Suppressor macrophage treated with lipopolysaccharide for 1 hour (primary cell): Measurements from ENCODE around the gene HLTF.

Experiments used
- DNase-seq, 3 donors: peaks; one replicate each; pipeline ENCODE4 v3.0.0-alpha.2; 2020 to 2022

HLTF gene

DNA sequence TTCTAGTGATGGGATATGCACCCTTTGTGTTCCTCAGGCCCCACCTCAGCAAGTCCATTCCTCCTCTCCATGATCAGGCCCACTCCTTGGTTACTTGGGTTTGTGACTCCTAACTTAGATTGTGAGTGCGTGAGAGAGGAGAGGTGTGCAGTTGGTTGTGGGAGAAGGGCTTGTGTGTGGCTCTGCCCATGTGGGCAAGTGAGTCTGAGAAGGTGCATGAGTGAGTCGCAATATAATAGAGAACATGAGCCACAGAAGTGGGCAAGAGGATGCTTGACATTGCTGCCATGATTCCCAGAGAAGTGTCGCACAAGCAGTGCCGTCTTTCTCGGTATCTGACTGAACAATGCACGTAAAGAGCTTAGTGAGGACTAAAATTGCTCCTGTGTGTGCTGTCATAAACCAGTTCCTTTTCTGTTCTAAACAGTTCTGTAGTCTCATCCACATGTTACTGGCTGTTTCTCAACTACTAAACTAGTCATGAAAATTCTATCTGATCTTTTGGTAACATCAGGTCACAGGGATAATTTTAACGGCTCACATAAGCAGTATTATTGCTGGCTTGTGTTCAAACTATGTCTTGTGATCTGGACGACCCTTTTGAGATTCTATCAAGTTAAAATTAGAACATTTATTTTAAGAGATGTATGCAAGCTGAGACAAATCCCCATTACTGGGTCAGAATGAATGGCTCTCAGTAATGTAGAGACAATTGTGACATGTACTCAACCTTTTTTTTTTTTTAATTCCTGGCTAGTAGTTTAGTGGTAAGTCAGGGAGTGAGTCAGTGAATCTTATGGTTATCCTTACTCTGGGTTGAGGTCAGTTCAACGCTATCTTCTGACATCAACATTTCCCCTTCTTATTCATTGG is 69.4 kb downstream of the HLTF start:
- peak in 1 of 3 donors; percentile 28 for DNase-seq

DNA sequence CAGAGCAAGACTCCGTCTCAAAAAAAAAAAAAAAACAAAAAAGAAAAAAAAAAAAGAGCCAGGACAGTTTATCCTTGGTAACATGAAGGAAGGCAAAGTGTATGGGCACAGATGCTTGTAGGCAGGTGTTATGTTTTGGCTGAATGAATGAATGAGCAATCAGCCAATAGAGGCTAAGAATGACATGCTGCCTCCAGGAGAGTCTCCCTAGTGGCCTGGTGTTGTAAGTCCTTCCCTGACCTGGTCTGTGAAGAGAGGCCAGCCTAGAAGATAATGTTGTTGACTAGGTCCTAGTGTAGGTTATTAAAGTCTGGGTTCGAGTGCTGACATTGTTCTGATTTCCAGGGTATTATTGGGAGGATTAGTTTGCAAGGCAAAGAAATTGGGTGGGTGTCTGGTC is 70.1 kb downstream of the HLTF start:
- no peak for DNase-seq

DNA sequence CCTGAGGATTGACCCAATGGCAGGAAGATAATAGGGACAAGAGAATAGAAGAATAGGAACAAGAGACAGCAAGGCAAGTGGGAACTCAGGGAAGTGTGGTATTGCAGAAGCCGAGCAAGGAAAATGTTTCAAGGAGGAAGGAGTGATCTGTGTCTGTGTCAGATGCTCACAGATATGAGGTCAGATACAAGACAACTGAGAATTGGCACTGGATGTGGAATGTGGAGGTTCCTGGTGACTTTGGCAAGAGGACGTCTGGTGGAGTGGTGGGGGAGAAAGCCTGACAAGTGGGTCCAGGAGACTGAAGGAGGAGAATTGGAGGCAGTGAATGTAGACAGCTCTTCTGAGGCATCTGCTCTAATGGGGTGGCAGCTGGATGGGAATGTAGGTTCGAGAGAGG is 70.9 kb downstream of the HLTF start:
- DNase-seq = peak in 2 of 3 donors; percentile 5 to 8

DNA sequence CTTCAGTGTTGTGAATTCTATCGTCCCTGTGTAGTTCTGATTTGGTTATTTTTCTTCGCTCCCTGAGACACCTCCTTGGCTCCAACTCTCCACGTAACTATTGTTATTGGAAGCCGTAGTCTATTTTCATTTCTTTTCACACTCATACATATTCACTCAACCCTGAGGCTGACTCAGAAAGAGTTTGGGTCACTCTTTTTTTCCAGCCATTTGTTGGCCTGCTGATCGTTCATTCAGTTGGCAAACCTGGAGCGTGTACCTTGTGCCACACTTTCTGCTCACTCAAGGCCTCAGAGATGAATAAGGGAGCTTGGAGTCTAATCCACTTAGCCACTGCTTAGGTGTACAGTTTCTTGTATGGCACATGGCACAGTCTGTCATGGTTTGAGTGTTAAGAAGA is 72.6 kb downstream of the HLTF start:
- DNase-seq = no peak

DNA sequence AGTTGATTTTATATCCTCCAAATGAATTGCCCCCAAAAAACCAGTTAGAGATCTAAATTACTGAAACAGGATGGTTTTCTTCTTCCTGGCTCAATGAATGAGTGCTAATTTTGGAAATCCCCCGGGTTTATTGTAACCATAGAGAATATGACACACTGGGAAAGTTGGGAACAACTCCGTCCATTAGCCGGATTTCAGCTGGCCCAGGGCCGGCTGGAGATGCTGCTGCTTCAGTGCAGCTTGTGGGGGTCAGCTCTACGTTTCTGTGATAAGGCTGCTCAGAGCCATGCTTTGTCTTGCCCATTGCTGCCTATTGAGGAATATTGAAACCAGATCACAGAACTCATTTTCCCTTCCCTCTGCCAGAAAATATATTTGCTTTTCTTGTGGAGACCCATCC is 74.7 kb downstream of the HLTF start:
- no peak for DNase-seq

DNA sequence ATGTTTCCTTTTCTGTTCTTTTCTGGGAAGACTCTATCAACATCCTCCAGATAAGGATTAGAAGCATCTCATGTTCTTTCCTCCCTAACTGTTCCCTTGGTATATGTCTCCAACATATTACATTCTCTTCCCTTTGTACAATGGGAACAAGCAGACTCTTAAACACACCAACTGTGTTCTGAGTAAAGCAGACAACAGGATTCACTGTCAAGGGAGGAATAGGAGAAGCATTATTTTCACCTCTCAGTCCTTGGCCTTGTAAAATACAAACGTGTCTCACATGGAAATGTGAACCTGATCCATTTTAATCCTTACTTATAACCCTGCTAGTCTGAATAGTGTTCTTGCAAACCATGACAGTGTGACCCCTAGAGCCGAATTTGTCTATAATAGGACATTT is 75.4 kb downstream of the HLTF start:
- no peak for DNase-seq

DNA sequence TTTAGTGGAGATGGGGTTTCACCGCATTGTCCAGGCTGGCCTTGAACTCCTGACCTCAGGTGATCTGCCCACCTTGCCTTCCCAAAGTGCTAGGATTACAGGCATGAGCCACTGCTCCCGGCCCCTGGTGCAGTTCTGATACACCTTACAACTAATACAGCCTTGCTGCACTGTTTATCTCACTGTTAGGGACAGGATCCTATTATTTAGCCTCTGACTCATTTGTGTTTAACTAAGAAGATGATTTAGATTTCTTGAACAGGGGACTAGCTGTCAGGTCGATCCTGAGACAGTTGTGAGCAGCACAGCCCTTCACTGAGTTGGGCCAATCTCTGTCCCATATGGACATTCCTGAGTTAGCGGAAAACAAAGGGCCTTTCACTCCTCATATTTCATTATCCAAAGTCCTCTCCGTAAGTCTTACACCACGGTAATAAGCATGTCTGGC is 75.8 kb downstream of the HLTF start:
- no peak for DNase-seq

DNA sequence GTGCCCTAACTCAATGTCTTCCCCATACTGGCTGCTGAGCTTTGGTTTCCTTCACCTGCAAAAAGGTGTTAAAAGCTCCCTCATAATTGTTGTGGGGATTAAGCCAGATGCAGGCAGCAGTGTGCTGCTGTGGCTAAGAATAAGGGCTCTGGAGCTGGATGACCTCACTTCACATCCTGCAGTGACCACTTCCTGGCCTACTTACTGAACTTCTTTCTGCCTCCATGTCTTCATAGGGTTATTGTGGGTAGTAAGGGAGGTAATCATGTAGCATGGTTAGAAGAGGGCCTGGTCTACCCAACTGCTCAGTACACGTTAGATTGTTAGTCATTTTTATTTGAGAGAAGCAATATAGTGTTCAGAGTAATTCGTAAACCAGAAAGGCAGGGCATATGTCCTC is 76.6 kb downstream of the HLTF start:
- DNase-seq = no peak

DNA sequence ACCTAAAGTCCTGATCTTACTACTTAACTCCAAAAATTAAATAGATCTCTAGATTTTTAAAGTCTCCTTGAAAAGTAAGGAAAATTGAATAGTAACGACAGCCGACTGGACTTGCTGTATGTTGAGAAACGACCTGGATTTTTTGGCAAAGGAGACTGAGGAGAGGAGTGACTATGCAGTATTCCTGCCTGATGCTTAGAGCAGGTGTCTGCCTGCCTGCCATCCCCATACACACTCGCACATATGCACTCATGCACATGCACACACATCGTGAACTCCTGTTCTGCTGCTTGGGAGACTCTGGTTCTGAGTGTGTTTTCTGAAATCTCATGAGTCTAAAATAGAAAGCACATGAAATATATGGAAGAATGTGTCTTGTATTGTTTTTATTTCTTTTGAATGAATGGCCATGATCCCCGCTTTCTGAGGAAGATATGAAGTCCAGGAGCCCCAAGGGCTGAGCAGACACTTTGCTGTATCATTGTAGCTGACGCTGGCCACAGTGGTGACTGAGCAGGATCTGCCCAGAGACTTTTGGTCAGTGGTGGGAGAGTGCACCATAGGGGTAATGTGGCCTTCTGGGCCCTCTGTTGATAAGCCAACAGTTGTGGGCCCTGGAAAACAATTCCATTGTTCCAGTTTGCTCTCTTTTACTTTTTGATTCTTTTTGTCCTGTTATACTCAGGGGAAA is 78.6 kb downstream of the HLTF start:
- DNase-seq = no peak

DNA sequence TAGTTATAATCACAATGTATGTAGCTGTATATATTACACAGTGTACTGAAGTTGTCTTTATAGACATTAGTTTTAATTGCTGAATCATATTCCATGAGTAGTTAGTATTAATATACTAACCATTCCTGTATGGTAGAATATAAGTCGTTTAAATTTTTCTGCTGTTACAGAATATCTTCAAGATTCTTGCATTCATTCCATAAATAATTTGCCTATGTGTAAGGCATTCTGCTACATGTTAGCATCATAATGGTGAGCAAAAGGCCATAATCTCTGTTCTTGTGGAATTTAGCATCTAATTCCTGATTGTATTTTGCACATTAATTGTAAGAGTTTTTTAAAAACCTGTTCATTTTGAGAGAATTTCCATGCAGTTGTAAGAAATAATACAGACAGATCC is 80.9 kb downstream of the HLTF start:
- DNase-seq = no peak

DNA sequence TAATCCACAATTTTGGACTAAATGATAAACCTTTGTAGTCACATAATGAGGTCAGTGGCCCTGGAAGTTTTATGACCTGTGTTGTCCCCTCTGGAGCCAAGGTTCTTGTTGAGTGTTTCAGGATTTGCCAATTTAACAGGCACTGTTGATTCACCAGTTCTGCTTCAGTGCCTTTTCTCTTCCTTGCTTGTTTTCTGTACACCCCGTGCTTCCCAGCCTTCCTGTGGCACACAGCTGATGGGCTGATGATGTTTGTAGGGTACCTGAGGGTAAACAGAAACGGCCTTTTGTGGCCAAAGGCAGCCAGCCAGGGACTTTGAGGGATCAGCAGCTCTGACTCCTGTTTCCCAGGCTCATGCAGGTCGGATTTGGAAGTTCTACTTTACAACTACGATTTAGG is 81.7 kb downstream of the HLTF start:
- no peak for DNase-seq

DNA sequence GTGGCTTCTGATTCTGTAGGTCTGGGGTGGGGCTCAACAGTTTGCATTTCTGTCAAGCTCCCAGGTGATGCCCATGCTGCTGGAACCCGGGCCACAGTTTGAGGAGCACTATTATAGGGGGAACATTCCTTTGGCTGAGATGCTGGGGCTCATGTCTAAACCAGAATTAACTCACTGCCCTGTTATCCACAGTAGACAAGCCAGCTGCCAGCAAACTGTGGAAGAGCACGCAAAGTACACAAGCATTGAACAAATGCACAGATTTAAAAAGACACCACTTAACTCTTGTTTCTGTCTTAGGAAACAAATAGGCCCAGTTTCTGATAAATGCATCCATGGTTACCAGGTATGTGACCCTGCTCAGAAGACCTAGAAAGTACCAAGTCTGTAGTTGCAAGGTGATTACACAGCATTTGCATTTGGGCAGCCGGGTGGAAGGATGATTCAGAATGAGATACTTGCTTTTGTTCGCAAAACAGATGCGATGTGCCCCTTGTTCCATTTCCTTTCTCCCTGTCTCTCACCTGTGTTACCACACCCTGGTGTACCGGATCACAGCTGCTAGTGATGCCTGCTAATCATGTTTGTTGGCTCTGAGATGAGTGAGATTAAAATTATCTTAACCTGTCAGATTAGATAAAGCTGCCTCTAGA is 82.6 kb downstream of the HLTF start:
- DNase-seq = no peak

DNA sequence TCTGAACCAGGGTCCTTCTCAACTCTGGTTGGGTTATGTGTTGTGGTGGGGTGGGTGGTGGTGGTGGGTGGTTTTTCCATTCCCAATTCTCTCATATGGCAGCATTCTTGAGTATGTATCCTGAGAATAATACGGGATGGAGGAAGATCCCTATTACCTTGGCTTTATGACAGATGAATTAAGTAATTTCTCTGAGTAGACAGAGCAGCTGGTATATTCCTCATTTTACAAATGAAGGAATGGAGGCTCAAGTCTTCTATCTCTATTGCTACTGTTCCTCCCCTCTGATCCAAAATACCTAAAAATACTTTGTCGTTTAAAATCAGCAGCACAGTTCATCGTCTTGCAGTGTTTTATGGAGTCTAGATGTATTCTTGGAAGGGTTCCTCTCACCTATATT is 84.6 kb downstream of the HLTF start:
- no peak for DNase-seq

DNA sequence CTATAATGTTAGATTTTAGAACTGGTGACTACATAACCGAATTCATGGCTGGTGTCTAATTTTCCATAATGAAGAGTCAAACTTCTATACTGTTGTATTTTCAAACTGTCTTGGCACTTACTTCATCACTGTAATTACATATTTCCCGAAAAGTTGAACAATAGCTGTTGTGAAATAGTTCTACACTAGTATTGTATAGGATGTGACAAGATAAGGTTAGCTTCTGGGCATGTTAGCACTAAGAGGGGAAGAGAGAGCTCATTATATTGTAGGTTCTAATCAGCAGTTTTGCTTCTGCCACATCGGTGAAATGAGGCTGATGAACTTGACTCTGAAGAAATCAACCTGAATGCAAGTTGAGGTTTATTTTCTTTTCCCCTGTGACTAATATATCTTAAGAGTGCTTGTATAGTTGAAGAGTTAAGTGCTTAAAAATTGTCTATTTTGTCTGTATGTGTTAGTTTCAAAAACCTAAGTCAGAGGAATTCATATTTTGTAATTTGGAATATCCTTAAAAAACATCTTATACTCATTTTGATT is 86.1 kb downstream of the HLTF start:
- DNase-seq = peak in 2 of 3 donors; percentile 26 to 30

DNA sequence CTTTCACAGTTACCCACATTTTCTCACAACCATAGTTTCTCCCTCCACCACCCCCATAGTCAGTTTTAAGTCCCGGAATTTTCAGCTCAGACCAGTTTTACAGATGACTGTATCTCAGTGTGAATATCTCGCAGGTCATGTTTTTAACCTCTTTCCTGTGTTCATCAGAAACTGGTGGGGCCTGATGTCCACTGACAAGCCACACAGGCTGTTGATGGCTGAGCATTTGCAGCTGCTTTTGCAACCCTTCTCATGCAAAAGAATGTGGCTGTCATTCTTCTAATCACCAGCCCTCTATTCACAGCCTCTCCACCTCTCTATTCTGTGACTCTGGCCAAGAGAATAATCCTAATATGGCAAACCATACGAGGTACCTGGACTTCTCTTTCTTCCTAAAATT is 86.5 kb downstream of the HLTF start:
- DNase-seq = no peak

DNA sequence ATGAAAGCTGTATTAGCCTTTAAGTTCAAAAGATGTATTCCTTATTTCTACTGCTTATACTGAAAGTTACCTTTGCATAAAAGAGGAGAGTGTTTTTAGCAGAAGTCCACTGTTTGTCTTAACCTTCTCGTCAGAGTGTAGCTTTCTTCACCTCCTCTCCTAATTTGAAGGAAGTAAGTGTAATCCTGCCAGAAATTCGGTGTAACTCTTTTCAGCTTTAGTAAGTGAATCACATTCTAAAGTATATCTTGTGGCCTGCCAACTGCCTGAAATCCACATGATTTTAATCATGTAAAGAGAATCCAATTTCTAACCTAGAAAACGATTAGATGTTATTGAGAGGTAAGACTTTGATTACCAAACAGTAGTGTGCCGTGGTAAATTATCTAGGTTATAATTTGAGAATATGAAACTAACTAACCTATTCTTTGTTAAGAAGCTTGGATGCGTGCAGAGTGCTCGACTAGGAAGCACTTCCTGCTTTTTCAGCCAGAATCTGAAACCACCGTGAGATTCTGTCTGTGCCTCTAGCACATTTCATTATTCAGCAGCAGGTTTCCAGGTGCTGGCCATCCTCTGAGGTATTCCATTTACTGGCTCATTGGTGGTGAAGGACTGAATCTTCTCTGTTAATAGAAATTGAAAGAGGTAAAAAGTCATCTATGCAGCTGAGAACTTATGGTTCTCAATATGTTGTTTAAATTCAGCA is 87.5 kb downstream of the HLTF start:
- DNase-seq = peak in 1 of 3 donors; percentile 20

DNA sequence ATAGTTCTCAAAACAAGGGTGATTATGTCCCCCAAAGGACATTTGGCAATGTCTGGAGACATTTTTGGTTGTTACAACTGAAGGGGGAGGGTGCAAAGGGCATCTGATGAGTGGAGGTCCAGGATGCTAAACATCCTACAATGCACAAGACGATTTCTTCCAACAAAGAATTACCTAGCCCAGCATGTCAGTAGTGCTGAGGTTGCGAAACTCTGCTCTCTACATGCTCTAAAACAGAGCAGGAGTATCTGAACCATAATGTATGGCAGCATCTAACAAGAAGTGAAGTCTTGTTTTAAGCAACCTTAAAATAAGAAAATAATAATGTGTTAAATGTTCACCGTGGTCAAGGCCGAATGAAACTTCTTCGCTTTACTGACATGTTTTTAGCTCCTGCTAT is 88.0 kb downstream of the HLTF start:
- no peak for DNase-seq

DNA sequence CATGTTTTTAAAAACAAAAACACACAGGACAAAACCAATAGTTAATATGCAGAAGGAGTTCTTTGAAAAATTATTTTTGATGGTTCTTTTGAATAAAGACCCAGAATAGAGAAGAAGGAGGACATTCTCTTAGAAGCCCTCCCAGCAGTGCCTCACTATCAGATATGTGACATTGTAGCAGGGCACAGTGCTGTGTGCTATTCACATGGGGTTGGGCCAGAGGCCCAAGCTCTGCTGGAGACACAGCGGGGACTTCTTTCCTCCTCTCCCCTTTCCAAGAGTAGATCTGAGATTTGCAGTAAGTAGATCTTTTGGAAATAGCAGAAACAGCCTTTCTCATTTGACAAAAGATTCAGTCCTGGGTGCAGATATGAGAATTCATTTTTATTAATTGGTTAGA is 88.7 kb downstream of the HLTF start:
- DNase-seq = no peak

DNA sequence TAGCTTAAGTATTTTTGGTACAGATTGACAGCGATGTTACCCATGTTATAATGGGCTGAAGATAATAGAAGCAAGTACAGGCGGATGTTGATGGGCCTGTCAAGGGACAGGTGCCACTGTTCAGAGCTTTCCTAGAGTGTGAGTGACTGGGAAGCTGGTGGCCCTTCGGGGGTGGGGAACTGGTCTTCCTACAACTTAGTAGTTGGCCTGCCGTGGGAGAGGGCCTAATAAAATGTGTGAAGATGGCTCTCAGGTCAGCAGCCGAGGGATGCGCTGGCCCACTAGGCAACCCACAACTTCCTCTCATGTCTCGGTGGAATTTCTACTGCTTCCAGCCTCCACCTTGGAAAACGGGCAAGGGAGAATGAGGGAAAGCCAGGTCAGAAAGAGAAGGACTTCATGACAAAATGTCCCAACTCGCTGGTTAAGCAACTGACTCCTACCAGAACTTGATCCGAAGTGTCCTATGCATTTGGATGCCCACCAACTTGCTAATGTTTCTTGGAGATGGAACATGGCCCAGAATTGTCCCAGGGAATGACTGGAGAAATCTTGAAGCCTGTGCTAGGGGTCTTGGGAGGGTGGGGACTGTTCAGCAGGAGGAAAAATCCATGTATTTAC is 93.6 kb downstream of the HLTF start:
- DNase-seq = no peak

DNA sequence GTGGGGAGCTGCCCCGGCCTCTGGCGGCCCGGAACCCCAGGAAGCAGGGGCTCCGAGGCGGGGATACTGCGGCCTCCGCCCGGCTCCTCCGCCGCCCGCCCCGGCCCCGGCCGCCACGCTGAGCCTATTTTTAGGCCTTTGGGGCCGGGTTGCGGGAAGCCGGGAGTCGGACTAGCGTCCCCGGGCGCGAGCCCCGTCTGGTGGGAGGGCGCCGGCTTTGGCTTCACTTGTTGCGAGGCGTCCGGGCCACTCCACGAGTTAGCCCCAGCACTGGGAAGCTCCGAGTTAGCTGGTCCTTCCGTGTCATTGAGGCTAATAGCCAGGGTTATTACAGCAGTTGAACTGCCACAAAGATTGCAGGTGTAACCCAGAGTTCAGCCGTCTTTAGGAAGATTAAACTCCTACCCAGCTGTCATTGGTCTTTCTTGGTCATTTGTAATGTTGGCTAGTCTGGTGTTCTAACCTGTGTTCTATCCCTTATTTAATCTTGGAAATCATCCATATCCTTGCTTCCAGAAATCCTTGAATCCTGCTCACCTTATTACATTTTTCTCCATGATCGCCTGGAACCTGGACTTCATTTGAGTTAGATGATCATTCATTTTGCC is 94.2 kb downstream of the HLTF start:
- DNase-seq = peak; percentile 54 to 77 (median 57)

DNA sequence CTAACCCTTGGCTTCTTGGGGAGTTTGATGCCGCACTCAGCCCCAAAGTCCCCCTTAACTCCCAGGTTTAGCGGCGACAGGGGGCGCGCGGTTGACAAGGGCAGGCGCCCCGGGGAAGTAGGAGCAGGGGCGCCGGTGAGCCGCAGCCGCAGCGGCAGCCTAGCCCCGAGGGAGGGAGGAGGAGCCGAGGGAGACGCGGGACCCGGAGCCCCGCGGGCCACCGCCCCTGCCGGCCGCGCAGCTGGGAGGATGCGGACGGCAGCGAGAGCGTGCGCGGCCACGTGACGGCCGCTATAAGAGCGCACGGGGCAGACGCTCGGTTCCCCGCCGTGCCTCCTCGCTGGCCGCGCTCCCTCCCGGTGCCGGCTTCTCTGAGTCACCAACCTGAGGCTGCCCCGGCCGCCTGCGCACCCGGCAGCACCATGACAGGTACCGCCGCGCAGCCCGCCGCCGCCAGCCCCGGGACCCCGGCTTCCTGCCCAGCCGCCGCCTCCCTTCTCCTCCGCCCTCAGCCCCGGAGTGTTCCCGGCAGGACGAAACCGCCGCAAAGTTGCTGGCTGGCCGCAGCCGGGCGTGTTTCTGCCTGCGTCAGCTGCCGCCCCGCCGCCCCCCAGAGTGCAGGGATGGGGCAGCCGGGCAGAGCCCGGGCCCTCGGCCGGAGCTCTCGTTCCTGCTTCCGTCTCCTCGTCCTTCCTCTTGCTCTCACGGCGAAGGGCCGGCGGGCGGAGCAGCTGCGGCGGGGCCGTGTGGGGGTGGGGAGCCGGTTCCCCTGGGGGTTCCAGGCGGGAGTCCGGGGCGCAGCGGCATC is 94.9 kb downstream of the HLTF start, which contains the start of gene GYG1:
Gene GYG1, plus strand, starts transcription at position 322 of the 808 bp plus-strand sequence. Its CDS starts 101 bp downstream, at position 423.
- peak; percentile 70 to 89 (median 80) for DNase-seq
